Natural killer cell (primary cell): Measurements from ENCODE around the gene TBC1D22A. TPM values are rescaled to one million over a fixed set of nuclear protein-coding genes. Genes with fewer than 3 reads are reported as not detected.

Experiments used
- ATAC-seq, 3 donors: fragments of 150-1000 bp in 2 of 3; fragments of 200-7000 bp in 1 of 3; cut with Tn5 transposase; 1 replicate in 1 of 3; 2 replicates in 2 of 3; pipeline ENCODE4 v1.10.0; 2021; ENCODE audit warnings: mild to moderate bottlenecking in 2 of 3, moderate library complexity in 2 of 3
- DNase-seq, 2 donors: peaks; one replicate each; pipeline versions ENCODE4 v3.0.0 to v3.0.0-alpha.2; 2013 to 2021; ENCODE audit warnings: mixed read lengths in 1 of 2
- H3K27ac ChIP-seq: one replicate; pipeline ENCODE4 v1.5.1; 2013; ENCODE audit warnings: mild to moderate bottlenecking, low read length
- H3K27me3 ChIP-seq: one replicate; pipeline ENCODE4 v1.6.1; 2013; ENCODE audit warnings: low read length; ENCODE audit not compliant: control insufficient read depth, insufficient read depth
- H3K36me3 ChIP-seq: one replicate; pipeline ENCODE4 v1.6.1; 2013; ENCODE audit warnings: low read length; ENCODE audit not compliant: control insufficient read depth, insufficient read depth
- H3K4me1 ChIP-seq: one replicate; pipeline ENCODE4 v1.6.1; 2013; ENCODE audit warnings: low read length; ENCODE audit not compliant: control insufficient read depth, insufficient read depth
- H3K4me3 ChIP-seq: one replicate; pipeline ENCODE4 v1.5.1; 2013; ENCODE audit warnings: low read length
- H3K9me3 ChIP-seq: one replicate; pipeline ENCODE4 v1.6.1; 2013; ENCODE audit warnings: low read length; ENCODE audit not compliant: control insufficient read depth, insufficient read depth
- H3K27ac Mint-ChIP-seq, 2 donors: one replicate each; pipeline ENCODE4 v1.8.0; 2022; ENCODE audit warnings: mild to moderate bottlenecking in 2 of 2, mixed read lengths in 2 of 2, moderate library complexity in 1 of 2
- H3K27me3 Mint-ChIP-seq, 2 donors: one replicate each; pipeline ENCODE4 v1.8.0; 2022; ENCODE audit warnings: low read depth in 2 of 2, mixed read lengths in 2 of 2
- H3K36me3 Mint-ChIP-seq: one replicate; pipeline ENCODE4 v1.8.0; 2022; ENCODE audit warnings: mixed read lengths
- H3K4me1 Mint-ChIP-seq, 2 donors: one replicate each; pipeline ENCODE4 v1.8.0; 2022; ENCODE audit warnings: mixed read lengths in 2 of 2
- H3K4me3 Mint-ChIP-seq: one replicate; pipeline ENCODE4 v1.8.0; 2022; ENCODE audit warnings: mild to moderate bottlenecking, moderate library complexity, mixed read lengths
- H3K9me3 Mint-ChIP-seq, 2 donors: one replicate each; pipeline ENCODE4 v1.8.0; 2022; ENCODE audit warnings: mixed read lengths in 2 of 2
- WGBS: methylation state at CpG from one replicate; pipeline ENCODE4 v1.1.7; 2013; ENCODE audit warnings: missing lambda C conversion rate; ENCODE audit not compliant: insufficient coverage; 5-methylcytosine and 5-hydroxymethylcytosine counted together
- intact Hi-C: fragments of 100-400 bp; cut with micrococcal nuclease; formaldehyde crosslinking; loops from one replicate; pipeline ENCODE4 v1.14.2; 2022
- total RNA-seq, 4 donors: library from RNA; stranded (reverse); fragments of 120-200 nt in 1 of 4; gene quantifications; one replicate each; pipeline versions ENCODE4 v1.2.3 to v1.2.4, GENCODE V29; 2013 to 2022
- TF ChIP-seq, protein P1 (sequence below): fragments of 200-600 bp; IDR thresholded peaks from one replicate; pipeline ENCODE4 v1.8.0; 2022; ENCODE audit warnings: antibody characterized with exemption

The TBC1D22A gene
- total RNA-seq, 3 donors from 2014 or later (not counting 1 experiment from before 2014, with no cell fraction given), result 47.4 to 53.7 (median 53.2) TPM

DNA sequence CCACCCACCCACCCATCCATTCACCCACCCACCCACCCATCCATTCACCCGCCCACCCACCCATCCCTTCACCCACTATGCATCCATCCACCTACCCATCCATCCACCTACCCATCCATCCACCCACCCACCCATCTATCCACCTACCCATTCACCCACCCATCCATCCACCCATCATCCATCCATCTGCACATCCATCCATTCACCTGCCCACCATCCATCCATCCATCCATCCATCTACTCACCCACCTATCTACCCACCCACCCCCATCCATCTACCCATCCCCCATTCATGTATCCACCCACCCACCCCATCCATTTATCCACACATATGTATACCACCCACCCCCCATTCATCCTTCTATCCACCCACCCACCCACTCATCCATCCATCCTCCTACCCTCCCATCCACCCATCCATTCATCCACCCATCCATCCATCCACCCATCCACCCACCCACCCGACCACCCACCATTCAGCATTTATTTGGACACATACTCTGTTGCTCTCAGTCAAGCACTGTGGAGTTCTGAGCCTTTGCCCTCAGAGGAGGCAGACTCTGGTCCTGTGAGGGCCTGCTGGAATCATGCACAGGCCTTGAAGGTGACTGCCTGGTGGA lies 380.1 kb downstream of the TBC1D22A start:
- Mint-ChIP-seq H3K4me1 (peaks cover 15 to 18% of the 10 kb centered on the region in 2 donors), H3K36me3 (no peaks in the 10 kb centered on the region), H3K27ac (no peak overlapping the region), H3K27me3 (no peaks in the 10 kb centered on the region), H3K9me3 (no peaks in the 10 kb centered on the region), H3K4me3 (no peak overlapping the region)
- Histone ChIP-seq H3K27ac (no peak overlapping the region), H3K9me3 (no peaks in the 10 kb centered on the region), H3K4me1 (no peaks in the 10 kb centered on the region), H3K4me3 (no peak overlapping the region), H3K36me3 (no peaks in the 10 kb centered on the region), H3K27me3 (no peaks in the 10 kb centered on the region)
- TF ChIP-seq, protein P1, sequence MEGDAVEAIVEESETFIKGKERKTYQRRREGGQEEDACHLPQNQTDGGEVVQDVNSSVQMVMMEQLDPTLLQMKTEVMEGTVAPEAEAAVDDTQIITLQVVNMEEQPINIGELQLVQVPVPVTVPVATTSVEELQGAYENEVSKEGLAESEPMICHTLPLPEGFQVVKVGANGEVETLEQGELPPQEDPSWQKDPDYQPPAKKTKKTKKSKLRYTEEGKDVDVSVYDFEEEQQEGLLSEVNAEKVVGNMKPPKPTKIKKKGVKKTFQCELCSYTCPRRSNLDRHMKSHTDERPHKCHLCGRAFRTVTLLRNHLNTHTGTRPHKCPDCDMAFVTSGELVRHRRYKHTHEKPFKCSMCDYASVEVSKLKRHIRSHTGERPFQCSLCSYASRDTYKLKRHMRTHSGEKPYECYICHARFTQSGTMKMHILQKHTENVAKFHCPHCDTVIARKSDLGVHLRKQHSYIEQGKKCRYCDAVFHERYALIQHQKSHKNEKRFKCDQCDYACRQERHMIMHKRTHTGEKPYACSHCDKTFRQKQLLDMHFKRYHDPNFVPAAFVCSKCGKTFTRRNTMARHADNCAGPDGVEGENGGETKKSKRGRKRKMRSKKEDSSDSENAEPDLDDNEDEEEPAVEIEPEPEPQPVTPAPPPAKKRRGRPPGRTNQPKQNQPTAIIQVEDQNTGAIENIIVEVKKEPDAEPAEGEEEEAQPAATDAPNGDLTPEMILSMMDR, result no peak
- intact Hi-C loops, result no loop called here
- DNase-seq (no peak), ATAC-seq (no peak)
- 92% methylated on average over 1 of the region's 2 CpGs for WGBS

DNA sequence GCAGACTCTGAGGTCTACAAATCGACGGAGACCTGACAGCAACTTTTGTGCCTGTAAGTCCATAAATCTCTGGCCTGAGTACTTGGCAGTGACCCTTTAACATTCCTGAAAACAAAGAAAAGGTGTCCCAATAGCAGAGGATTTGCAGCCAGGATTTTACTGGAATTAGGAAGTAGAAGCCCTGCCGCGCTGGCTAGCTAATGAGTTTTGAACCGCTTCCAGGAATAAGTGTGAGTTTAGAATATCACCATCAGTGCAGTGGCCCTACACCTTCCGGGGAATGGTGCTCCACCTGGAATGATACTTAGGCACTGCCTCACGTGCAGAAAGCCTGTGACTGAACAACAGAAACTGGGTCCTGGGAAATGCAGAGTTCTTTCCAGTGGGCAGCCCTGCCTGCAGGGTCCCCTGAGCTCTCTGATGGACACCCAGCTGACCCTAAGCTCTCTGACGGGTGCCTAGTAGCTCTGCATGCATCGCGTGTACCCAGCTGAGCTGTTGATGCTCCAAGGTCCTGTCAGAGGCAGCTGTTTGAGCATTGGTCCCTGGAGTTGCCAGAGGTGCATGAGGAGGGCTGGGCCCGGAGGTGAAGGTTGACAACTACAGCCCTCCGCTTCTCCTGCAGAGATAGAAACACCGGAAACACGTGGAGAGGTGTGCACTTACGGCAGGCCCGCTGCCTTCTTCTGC lies 380.9 kb downstream of the TBC1D22A start:
- Histone ChIP-seq H3K27me3 (no peaks in the 10 kb centered on the region), H3K9me3 (no peaks in the 10 kb centered on the region), H3K4me3 (no peak overlapping the region), H3K4me1 (no peaks in the 10 kb centered on the region), H3K27ac (no peak overlapping the region), H3K36me3 (no peaks in the 10 kb centered on the region)
- no peaks in the 10 kb centered on the region for H3K27me3 Mint-ChIP-seq
- no peak for DNase-seq
- H3K9me3 Mint-ChIP-seq, result no peaks in the 10 kb centered on the region
- 95% methylated on average over 16 of the region's 16 CpGs for WGBS
- no peak for ATAC-seq
- H3K4me3 Mint-ChIP-seq, result no peak overlapping the region
- TF ChIP-seq, protein P1, result no peak
- intact Hi-C loops, result no loop called here
- H3K4me1 Mint-ChIP-seq, result peaks cover 18 to 19% of the 10 kb centered on the region in 2 donors
- H3K36me3 Mint-ChIP-seq, result no peaks in the 10 kb centered on the region
- H3K27ac Mint-ChIP-seq, result no peak overlapping the region

- Mint-ChIP-seq H3K36me3 (no peaks in the 10 kb centered on the region), H3K9me3 (no peaks in the 10 kb centered on the region), H3K4me1 (peaks cover 18 to 19% of the 10 kb centered on the region in 2 donors), H3K27me3 (no peaks in the 10 kb centered on the region), H3K4me3 (no peak overlapping the region), H3K27ac (no peak overlapping the region)
- Histone ChIP-seq H3K36me3 (no peaks in the 10 kb centered on the region), H3K4me1 (no peaks in the 10 kb centered on the region), H3K27me3 (no peaks in the 10 kb centered on the region), H3K27ac (no peak overlapping the region), H3K4me3 (no peak overlapping the region), H3K9me3 (no peaks in the 10 kb centered on the region)
- 97% methylated on average over 23 of the region's 24 CpGs for WGBS
- no peak for DNase-seq
- intact Hi-C loops, result no loop called here
- no peak for ATAC-seq
- TF ChIP-seq, protein P1, result no peak
Measured at GRCh38 chr22:47144076-47144765, 381.8 kb downstream of the TBC1D22A start.
